Measurements from ENCODE around the gene RGCC. TPM values are rescaled to one million over a fixed set of nuclear protein-coding genes. Genes with fewer than 3 reads are reported as not detected.
A peak's percentile ranks its signal among the peaks of the same experiment; 100 is the strongest.

Gene RGCC
- total and polyA plus RNA-seq, 4 experiments from 2014 or later = 137 to 156 (median 150) TPM

- ChIA-PET CTCF (ENCODE audit: partially characterized antibody) (interaction anchor here (1.7 to 8.8 kb wide), 3 partner anchors 8 to 153 kb away, joined by 6 to 69 read pairs (median 8); partner anchors contain the start of gene RGCC), POLR2A (ENCODE audit: partially characterized antibody) (interaction anchor here (5.1 to 6.1 kb wide), 2 partner anchors 36 to 41 kb away, joined by 48 to 52 read pairs; partner anchors contain the start of gene RGCC)
- Histone ChIP-seq H3K36me3 (ENCODE audit: insufficient read depth, low read length) (no peaks in the 10 kb centered on the region), H3K4me3 (ENCODE audit: low read length in 2 of 2) (no peak overlapping the region), H3K27ac (ENCODE audit: low read depth, low read length) (no peak overlapping the region), H3K9me3 (ENCODE audit: control insufficient read depth in 1 of 2, low read length in 2 of 2) (no peaks in the 10 kb centered on the region), H3K4me1 (ENCODE audit: insufficient read depth, low read length) (peaks cover 72% of the 10 kb centered on the region), H3K27me3 (ENCODE audit: insufficient read depth, low read length) (no peaks in the 10 kb centered on the region)
- Mint-ChIP-seq H3K9me3 (peaks cover 0 to 7% (median under 1%) of the 10 kb centered on the region in 8 donors), H3K27me3 (no peaks in the 10 kb centered on the region), H3K4me1 (peaks cover 42 to 70% (median 61%) of the 10 kb centered on the region in 4 donors), H3K36me3 (peaks cover 0 to 7% of the 10 kb centered on the region in 2 donors), H3K4me3 (no peak overlapping the region), H3K27ac (peak overlapping the region in 6 of 7 donors; percentile 0 to 73 (median 42))
- DNase-seq = no peak
- intact Hi-C loops (cut with micrococcal nuclease) = no loop called here
Observed at GRCh38 chr13:41499452-41499851, 42.1 kb downstream of the RGCC start.

GRCh38 chr13:41500511-41500910, 43.2 kb downstream of the RGCC start:
- peaks cover 0 to 7% of the 10 kb centered on the region in 2 donors for H3K36me3 Mint-ChIP-seq
- no peaks in the 10 kb centered on the region for H3K27me3 ChIP-seq (ENCODE audit: insufficient read depth, low read length)
- POLR2A ChIA-PET (ENCODE audit: partially characterized antibody) = interaction anchor here (3.6 to 6.1 kb wide), 3 partner anchors 8 to 42 kb away, joined by 34 to 52 read pairs (median 48); partner anchors contain the start of gene RGCC
- DNase-seq = peak in 4 of 5 donors; percentile 14 to 29 (median 24)
- peak overlapping the region in 7 of 8 donors; percentile 28 to 81 (median 51) for H3K4me3 Mint-ChIP-seq
- CTCF ChIA-PET (ENCODE audit: partially characterized antibody) = interaction anchor here (1.3 to 8.8 kb wide), 6 partner anchors 9 to 156 kb away, joined by 3 to 69 read pairs (median 6); partner anchors contain the start of gene RGCC
- H3K27me3 Mint-ChIP-seq = no peaks in the 10 kb centered on the region
- H3K27ac ChIP-seq (ENCODE audit: low read depth, low read length) = no peak overlapping the region
- H3K4me1 Mint-ChIP-seq = peaks cover 37 to 63% (median 55%) of the 10 kb centered on the region in 4 donors
- H3K4me1 ChIP-seq (ENCODE audit: insufficient read depth, low read length) = peaks cover 66% of the 10 kb centered on the region
- H3K4me3 ChIP-seq (ENCODE audit: low read length in 2 of 2) = no peak overlapping the region
- H3K9me3 Mint-ChIP-seq = peaks cover 0 to 8% (median 2%) of the 10 kb centered on the region in 8 donors
- intact Hi-C loops (cut with micrococcal nuclease) = no loop called here
- H3K36me3 ChIP-seq (ENCODE audit: insufficient read depth, low read length) = no peaks in the 10 kb centered on the region
- no peaks in the 10 kb centered on the region for H3K9me3 ChIP-seq (ENCODE audit: control insufficient read depth in 1 of 2, low read length in 2 of 2)
- H3K27ac Mint-ChIP-seq = peak overlapping the region; percentile 10 to 92 (median 80)

GRCh38 chr13:41501281-41501680, 43.9 kb downstream of the RGCC start:
- Mint-ChIP-seq H3K27ac (peak overlapping the region; percentile 10 to 92 (median 76)), H3K27me3 (no peaks in the 10 kb centered on the region), H3K36me3 (peaks cover 1 to 7% of the 10 kb centered on the region in 2 donors), H3K4me3 (peak overlapping the region in 2 of 8 donors; percentile 51 to 81), H3K4me1 (peaks cover 35 to 63% (median 53%) of the 10 kb centered on the region in 4 donors), H3K9me3 (peaks cover 0 to 8% (median 2%) of the 10 kb centered on the region in 8 donors)
- H3K36me3 ChIP-seq (ENCODE audit: insufficient read depth, low read length) = no peaks in the 10 kb centered on the region
- H3K27ac ChIP-seq (ENCODE audit: low read depth, low read length) = no peak overlapping the region
- intact Hi-C loops (cut with micrococcal nuclease) = no loop called here
- H3K4me1 ChIP-seq (ENCODE audit: insufficient read depth, low read length) = peaks cover 64% of the 10 kb centered on the region
- H3K9me3 ChIP-seq (ENCODE audit: control insufficient read depth in 1 of 2, low read length in 2 of 2) = no peaks in the 10 kb centered on the region
- CTCF ChIA-PET (ENCODE audit: partially characterized antibody) = interaction anchor here (0.9 to 8.8 kb wide), 8 partner anchors 18 to 155 kb away, joined by 3 to 69 read pairs (median 4); partner anchors contain the start of gene RGCC
- H3K4me3 ChIP-seq (ENCODE audit: low read length in 2 of 2) = no peak overlapping the region
- POLR2A ChIA-PET (ENCODE audit: partially characterized antibody) = interaction anchor here (0.9 to 6.1 kb wide), 4 partner anchors 9 to 43 kb away, joined by 4 to 52 read pairs (median 41); partner anchors contain the start of gene RGCC
- H3K27me3 ChIP-seq (ENCODE audit: insufficient read depth, low read length) = no peaks in the 10 kb centered on the region
- no peak for DNase-seq

- Histone ChIP-seq H3K27ac (ENCODE audit: low read depth, low read length) (no peak overlapping the region), H3K9me3 (ENCODE audit: control insufficient read depth in 1 of 2, low read length in 2 of 2) (no peaks in the 10 kb centered on the region), H3K36me3 (ENCODE audit: insufficient read depth, low read length) (no peaks in the 10 kb centered on the region), H3K4me1 (ENCODE audit: insufficient read depth, low read length) (peaks cover 56% of the 10 kb centered on the region), H3K27me3 (ENCODE audit: insufficient read depth, low read length) (no peaks in the 10 kb centered on the region), H3K4me3 (ENCODE audit: low read length in 2 of 2) (no peak overlapping the region)
- POLR2A ChIA-PET (ENCODE audit: partially characterized antibody) = interaction anchor here (0.8 to 6.1 kb wide), 6 partner anchors 10 to 58 kb away, joined by 3 to 52 read pairs (median 20); partner anchors contain the start of gene RGCC
- peaks cover 1 to 7% of the 10 kb centered on the region in 2 donors for H3K36me3 Mint-ChIP-seq
- H3K4me3 Mint-ChIP-seq = peak overlapping the region in 2 of 8 donors; percentile 51 to 58
- no peaks in the 10 kb centered on the region for H3K27me3 Mint-ChIP-seq
- peaks cover 0 to 8% (median 2%) of the 10 kb centered on the region in 8 donors for H3K9me3 Mint-ChIP-seq
- H3K4me1 Mint-ChIP-seq = peaks cover 35 to 58% (median 53%) of the 10 kb centered on the region in 4 donors
- intact Hi-C loops (cut with micrococcal nuclease) = loop anchor here (1.0 to 2.0 kb wide), 2 partner anchors 9 to 43 kb away; no protein-coding TSS in a partner anchor
- H3K27ac Mint-ChIP-seq = peak overlapping the region in 6 of 7 donors; percentile 10 to 88 (median 80)
- DNase-seq = no peak
- CTCF ChIA-PET (ENCODE audit: partially characterized antibody) = interaction anchor here (0.9 to 8.8 kb wide), 6 partner anchors 19 to 154 kb away, joined by 3 to 69 read pairs (median 4); partner anchors contain the start of gene RGCC
Observed at GRCh38 chr13:41502031-41502430, 44.7 kb downstream of the RGCC start.

- Mint-ChIP-seq H3K4me1 (peaks cover 32 to 53% (median 49%) of the 10 kb centered on the region in 4 donors), H3K27me3 (no peaks in the 10 kb centered on the region), H3K27ac (peak overlapping the region; percentile 10 to 88 (median 77)), H3K36me3 (peaks cover 1 to 7% of the 10 kb centered on the region in 2 donors), H3K9me3 (peaks cover 0 to 8% (median 2%) of the 10 kb centered on the region in 8 donors), H3K4me3 (peak overlapping the region in 6 of 8 donors; percentile 12 to 59 (median 45))
- Histone ChIP-seq H3K4me1 (ENCODE audit: insufficient read depth, low read length) (peaks cover 50% of the 10 kb centered on the region), H3K27me3 (ENCODE audit: insufficient read depth, low read length) (no peaks in the 10 kb centered on the region), H3K36me3 (ENCODE audit: insufficient read depth, low read length) (no peaks in the 10 kb centered on the region), H3K27ac (ENCODE audit: low read depth, low read length) (no peak overlapping the region), H3K4me3 (ENCODE audit: low read length in 2 of 2) (no peak overlapping the region), H3K9me3 (ENCODE audit: control insufficient read depth in 1 of 2, low read length in 2 of 2) (no peaks in the 10 kb centered on the region)
- ChIA-PET POLR2A (ENCODE audit: partially characterized antibody) (interaction anchor here (0.8 to 6.1 kb wide), 5 partner anchors 10 to 57 kb away, joined by 3 to 52 read pairs (median 34); partner anchors contain the start of gene RGCC), CTCF (ENCODE audit: partially characterized antibody) (interaction anchor here (1.7 to 8.8 kb wide), 3 partner anchors 44 to 154 kb away, joined by 5 to 69 read pairs (median 6); partner anchors contain the start of gene RGCC)
- DNase-seq = peak; percentile 35 to 47 (median 40)
- intact Hi-C loops (cut with micrococcal nuclease) = loop anchor here (1.0 to 2.0 kb wide), 2 partner anchors 9 to 44 kb away; no protein-coding TSS in a partner anchor
Observed at GRCh38 chr13:41502673-41503072, 45.3 kb downstream of the RGCC start.

GRCh38 chr13:41503356-41503755, 46.0 kb downstream of the RGCC start:
- no peak for DNase-seq
- H3K4me3 ChIP-seq (ENCODE audit: low read length in 2 of 2) = no peak overlapping the region
- ChIA-PET CTCF (ENCODE audit: partially characterized antibody) (interaction anchor here (1.9 to 8.8 kb wide), 2 partner anchors 44 to 150 kb away, joined by 6 to 69 read pairs; partner anchors contain the start of gene RGCC), POLR2A (ENCODE audit: partially characterized antibody) (interaction anchor here (1.5 to 5.1 kb wide), 3 partner anchors 11 to 56 kb away, joined by 5 to 52 read pairs (median 34); no protein-coding TSS in a partner anchor)
- intact Hi-C loops (cut with micrococcal nuclease) = loop anchor here (2.0 kb wide), 1 partner anchor 45 kb away; no protein-coding TSS in a partner anchor
- no peaks in the 10 kb centered on the region for H3K9me3 ChIP-seq (ENCODE audit: control insufficient read depth in 1 of 2, low read length in 2 of 2)
- H3K4me1 ChIP-seq (ENCODE audit: insufficient read depth, low read length) = peaks cover 46% of the 10 kb centered on the region
- no peaks in the 10 kb centered on the region for H3K36me3 ChIP-seq (ENCODE audit: insufficient read depth, low read length)
- Mint-ChIP-seq H3K9me3 (peaks cover 0 to 8% (median 2%) of the 10 kb centered on the region in 8 donors), H3K27me3 (no peaks in the 10 kb centered on the region), H3K36me3 (peaks cover 1 to 7% of the 10 kb centered on the region in 2 donors), H3K4me3 (no peak overlapping the region), H3K27ac (peak overlapping the region in 2 of 7 donors; percentile 22 to 87), H3K4me1 (peaks cover 29 to 48% (median 43%) of the 10 kb centered on the region in 4 donors)
- no peaks in the 10 kb centered on the region for H3K27me3 ChIP-seq (ENCODE audit: insufficient read depth, low read length)
- no peak overlapping the region for H3K27ac ChIP-seq (ENCODE audit: low read depth, low read length)
